ENCODE measurements around the gene HOXB3.

Gene HOXB3

GRCh38 chr17:48500435-48501426, 89.3 kb downstream of the HOXB3 start:
- DNase-seq (ENCODE audit: low spot score): no peak

GRCh38 chr17:48499735-48500434, 90.2 kb downstream of the HOXB3 start:
- no peak for DNase-seq (ENCODE audit: low spot score)

GRCh38 chr17:48499248-48499647, 90.8 kb downstream of the HOXB3 start:
- no peak for DNase-seq (ENCODE audit: low spot score)

All from HuH-7.5 (cell line).